Activated effector memory CD4-positive, alpha-beta T cell treated with Interleukin-2 at 50 U/mL for 16 hours (primary cell): Measurements from ENCODE around the gene CARD11.

Experiments used
- DNase-seq: peaks from one replicate; pipeline ENCODE4 v3.0.0-alpha.2; 2020

Gene CARD11

GRCh38 chr7:2864204-2864985, 179.3 kb downstream of the CARD11 start:
- no peak for DNase-seq

GRCh38 chr7:2863461-2864066, 180.1 kb downstream of the CARD11 start:
- DNase-seq: peak; percentile 66

GRCh38 chr7:2862831-2863361, 180.8 kb downstream of the CARD11 start:
- DNase-seq: no peak

GRCh38 chr7:2861509-2861908, 182.2 kb downstream of the CARD11 start:
- no peak for DNase-seq

GRCh38 chr7:2860627-2861133, 183.0 kb downstream of the CARD11 start:
- DNase-seq: no peak

- DNase-seq: no peak
Measured at GRCh38 chr7:2859952-2860351, 183.7 kb downstream of the CARD11 start.

GRCh38 chr7:2858621-2859020, 185.0 kb downstream of the CARD11 start:
- no peak for DNase-seq

- no peak for DNase-seq
Measured at GRCh38 chr7:2856388-2857169, 187.1 kb downstream of the CARD11 start.
